Tibial nerve (tissue), 4 donors: Measurements from ENCODE around the gene COL4A2. TPM values are rescaled to one million over a fixed set of nuclear protein-coding genes. Genes with fewer than 3 reads are reported as not detected.

ENCODE experiments used
- DNase-seq, 2 donors: peaks; one replicate each; pipeline ENCODE4 v3.0.0-alpha.2; 2019; ENCODE audit warnings: low spot score in 2 of 2
- H3K27ac ChIP-seq, 4 donors: fragments of 200-600 bp; sonication (generic) in 3 of 4; one replicate each; pipeline ENCODE4 v1.5.1; 2017 to 2019; ENCODE audit warnings: mild to moderate bottlenecking in 1 of 4
- H3K27me3 ChIP-seq, 2 donors: fragments of 200-600 bp; sonication (generic) in 1 of 2; one replicate each; pipeline versions ENCODE4 v1.5.1 to v1.6.0; 2017 to 2019
- H3K36me3 ChIP-seq, 3 donors: fragments of 200-600 bp; sonication (generic); one replicate each; pipeline ENCODE4 v1.5.1; 2018 to 2019
- H3K4me1 ChIP-seq, 4 donors: fragments of 200-600 bp; sonication (generic) in 3 of 4; one replicate each; pipeline ENCODE4 v1.5.1; 2017 to 2019
- H3K4me3 ChIP-seq, 4 donors: fragments of 200-600 bp; sonication (generic) in 3 of 4; one replicate each; pipeline ENCODE4 v1.5.1; 2017 to 2019; ENCODE audit warnings: mild to moderate bottlenecking in 1 of 4, moderate library complexity in 1 of 4
- H3K9me3 ChIP-seq, 4 donors: fragments of 200-600 bp; sonication (generic) in 3 of 4; one replicate each; pipeline ENCODE4 v1.5.1; 2017 to 2019
- CTCF ChIP-seq, 5 experiments: fragments of 200-600 bp in 3 of 5; fragments of 450-650 bp in 2 of 5; sonication (generic) in 3 of 5; IDR thresholded peaks; one replicate each; pipeline ENCODE4 v1.5.1; 2016 to 2019; ENCODE audit warnings: antibody characterized with exemption in 5 of 5, mild to moderate bottlenecking in 3 of 5, moderate library complexity in 2 of 5
- EP300 ChIP-seq, 2 donors: sonication (generic); formaldehyde crosslinking; IDR thresholded peaks; one replicate each; pipeline ENCODE4 v1.6.1; 2017; ENCODE audit warnings: antibody characterized with exemption in 2 of 2, mild to moderate bottlenecking in 1 of 2
- POLR2A ChIP-seq, 2 donors: fragments of 450-650 bp; IDR thresholded peaks; one replicate each; pipeline ENCODE4 v1.6.1; 2017; ENCODE audit warnings: antibody characterized with exemption in 2 of 2, mild to moderate bottlenecking in 2 of 2, moderate library complexity in 2 of 2
- WGBS, 2 donors: methylation state at CpG; one replicate each; pipeline ENCODE4 v1.1.5; 2018; 5-methylcytosine and 5-hydroxymethylcytosine counted together
- total RNA-seq, 4 donors: library from RNA; depleted of rRNA; stranded (reverse); fragments of >200 nt; gene quantifications; one replicate each; pipeline ENCODE4 v1.1.0, GENCODE V29; 2016

Gene COL4A2
- total RNA-seq, 4 donors from 2014 or later, result 576 to 821 (median 658) TPM

- no peak for TF ChIP-seq POLR2A (IDR thresholded peaks at IDR 0.05)
- TF ChIP-seq CTCF (IDR thresholded peaks at IDR 0.05), result no peak
- TF ChIP-seq EP300 (IDR thresholded peaks at IDR 0.05), result no peak
- Histone ChIP-seq H3K27ac (peak overlapping the region in 3 of 4 donors; percentile 3 to 84 (median 81)), H3K4me3 (no peak overlapping the region), H3K4me1 (peaks cover 0 to 64% (median 22%) of the 10 kb centered on the region in 4 donors), H3K9me3 (no peaks in the 10 kb centered on the region), H3K36me3 (peaks cover 0 to 28% (median 0%) of the 10 kb centered on the region in 3 donors), H3K27me3 (no peaks in the 10 kb centered on the region)
- 81 to 89% methylated on average over 8 of the region's 8 CpGs for WGBS, 2 donors
- no peak for DNase-seq
Observed at GRCh38 chr13:110363010-110363409, 55.9 kb downstream of the COL4A2 start.

GRCh38 chr13:110364081-110364480 lies 57.0 kb downstream of the COL4A2 start:
- TF ChIP-seq POLR2A (IDR thresholded peaks at IDR 0.05), result no peak
- TF ChIP-seq CTCF (IDR thresholded peaks at IDR 0.05), result no peak
- no peak for TF ChIP-seq EP300 (IDR thresholded peaks at IDR 0.05)
- no peak overlapping the region for H3K4me3 ChIP-seq
- H3K36me3 ChIP-seq, result peaks cover 0 to 18% (median 0%) of the 10 kb centered on the region in 3 donors
- WGBS, 2 donors, result 57 to 64% methylated on average over 5 of the region's 5 CpGs
- no peaks in the 10 kb centered on the region for H3K27me3 ChIP-seq
- DNase-seq, result no peak
- H3K9me3 ChIP-seq, result no peaks in the 10 kb centered on the region
- peaks cover 0 to 68% (median 22%) of the 10 kb centered on the region in 4 donors for H3K4me1 ChIP-seq
- peak overlapping the region in 1 of 4 donors; percentile 81 for H3K27ac ChIP-seq

GRCh38 chr13:110365876-110366275 lies 58.8 kb downstream of the COL4A2 start:
- Histone ChIP-seq H3K27ac (peak overlapping the region in 2 of 4 donors; percentile 8 to 13), H3K4me1 (peaks cover 0 to 55% (median 17%) of the 10 kb centered on the region in 4 donors), H3K9me3 (no peaks in the 10 kb centered on the region), H3K36me3 (peaks cover 0 to 13% (median 0%) of the 10 kb centered on the region in 3 donors), H3K27me3 (no peaks in the 10 kb centered on the region), H3K4me3 (no peak overlapping the region)
- 42 to 43% methylated on average over 3 of the region's 3 CpGs for WGBS, 2 donors
- TF ChIP-seq EP300 (IDR thresholded peaks at IDR 0.05) (no peak), POLR2A (IDR thresholded peaks at IDR 0.05) (no peak), CTCF (IDR thresholded peaks at IDR 0.05) (no peak)
- DNase-seq, result no peak

GRCh38 chr13:110366733-110367132 lies 59.6 kb downstream of the COL4A2 start:
- no peak for DNase-seq
- H3K4me1 ChIP-seq, result peaks cover 0 to 55% (median 16%) of the 10 kb centered on the region in 4 donors
- WGBS, 2 donors, result 82 to 83% methylated on average over 3 of the region's 3 CpGs
- TF ChIP-seq POLR2A (IDR thresholded peaks at IDR 0.05) (no peak), CTCF (IDR thresholded peaks at IDR 0.05) (no peak), EP300 (IDR thresholded peaks at IDR 0.05) (no peak)
- H3K9me3 ChIP-seq, result no peaks in the 10 kb centered on the region
- peaks cover 0 to 13% (median 0%) of the 10 kb centered on the region in 3 donors for H3K36me3 ChIP-seq
- no peak overlapping the region for H3K4me3 ChIP-seq
- no peaks in the 10 kb centered on the region for H3K27me3 ChIP-seq
- H3K27ac ChIP-seq, result no peak overlapping the region

GRCh38 chr13:110367620-110368019 lies 60.5 kb downstream of the COL4A2 start:
- WGBS, 2 donors, result 28 to 53% methylated on average over 4 of the region's 4 CpGs
- Histone ChIP-seq H3K4me1 (peaks cover 0 to 57% (median 20%) of the 10 kb centered on the region in 4 donors), H3K9me3 (no peaks in the 10 kb centered on the region), H3K27me3 (no peaks in the 10 kb centered on the region), H3K4me3 (no peak overlapping the region), H3K36me3 (peaks cover 0 to 13% (median 0%) of the 10 kb centered on the region in 3 donors), H3K27ac (peak overlapping the region in 2 of 4 donors; percentile 27 to 42)
- no peak for DNase-seq
- TF ChIP-seq CTCF (IDR thresholded peaks at IDR 0.05), result no peak
- TF ChIP-seq POLR2A (IDR thresholded peaks at IDR 0.05), result no peak
- no peak for TF ChIP-seq EP300 (IDR thresholded peaks at IDR 0.05)
